ENCODE measurements around the gene SLC29A1. TPM values are rescaled to one million over a fixed set of nuclear protein-coding genes. Genes with fewer than 3 reads are reported as not detected.

Gene SLC29A1
- total and polyA plus RNA-seq, 2 donors (not counting 3 experiments of a cell fraction or from before 2014, with no cell fraction given): 202 to 539 TPM

GRCh38 chr6:44265007-44265721 is 41.8 kb downstream of the SLC29A1 start, which contains the start of gene NFKBIE:
TSS of gene NFKBIE (minus strand) at chr6:44265551. CDS start at chr6:44265346, 205 bp downstream.
- Histone ChIP-seq H2AFZ (ENCODE audit: low read depth, low read length) (peak within 1 kb of the TSS; percentile 55), H3K4me3 (replicated peaks in 1 of 3; ENCODE audit: insufficient read depth in 1 of 3, low read depth in 1 of 3, low read length in 3 of 3) (peak within 1 kb of the TSS; percentile 37 to 78 (median 63)), H4K20me1 (replicated peaks; ENCODE audit: control insufficient read depth, extremely low read depth, insufficient read depth, low read length) (no peaks in the 10 kb centered on the region), H3K27ac (ENCODE audit: insufficient read depth, low read depth, low read length) (peak within 1 kb of the TSS; percentile 76), H3K36me3 (ENCODE audit: control insufficient read depth in 2 of 2, extremely low read depth in 1 of 2, insufficient read depth in 2 of 2, low read length in 2 of 2) (peaks cover 3 to 6% of the 10 kb centered on the region in 2 experiments), H3K9me3 (replicated peaks; ENCODE audit: control insufficient read depth, insufficient read depth, low read length) (no peaks in the 10 kb centered on the region), H3K27me3 (ENCODE audit: control insufficient read depth in 2 of 2, insufficient read depth in 2 of 2, low read length in 2 of 2) (peaks cover 11 to 19% of the 10 kb centered on the region in 2 experiments), H3K4me1 (ENCODE audit: control insufficient read depth, extremely low read depth, insufficient read depth, low read length) (peaks cover 36% of the 10 kb centered on the region), H3K9ac (replicated peaks; ENCODE audit: extremely low read depth, insufficient read depth, low read length) (peak within 1 kb of the TSS; percentile 68), H3K4me2 (ENCODE audit: insufficient read depth, low read length) (peak within 1 kb of the TSS; percentile 88), H3K79me2 (ENCODE audit: control insufficient read depth, insufficient read depth, low read length) (peaks cover 26% of the 10 kb centered on the region), H3K9me1 (replicated peaks; ENCODE audit: control insufficient read depth, extremely low read depth, insufficient read depth, low read length) (no peaks in the 10 kb centered on the region)
- intact Hi-C loops (cut with micrococcal nuclease) (loop anchor here (1.0 to 2.0 kb wide), 2 partner anchors 28 to 122 kb away; partner anchors contain the start of gene CDC5L), dilution Hi-C loops (cut with MboI; ENCODE audit: extremely low pct_ligation_motif_present, low sequenced_read_pairs) (no loop called here)
- POLR2A ChIA-PET: interaction anchor here (1.5 kb wide), 1 partner anchor 18 kb away, joined by 5 read pairs; the partner anchor contains the start of gene HSP90AB1
- CTCF ChIA-PET: interaction anchor here (0.8 to 6.2 kb wide), 7 partner anchors 18 to 169 kb away, joined by 4 to 154 read pairs (median 4); partner anchors contain the start of gene HSP90AB1
- BruUV-seq (replicated peaks): TSS peak; percentile 61
- no peak for TF ChIP-seq MYC (IDR thresholded peaks at IDR 0.05; ENCODE audit: low read depth, low read length)
- no peak for TF ChIP-seq FOS (IDR thresholded peaks at IDR 0.05; ENCODE audit: borderline replicate concordance, insufficient read depth, low read length)
- TF ChIP-seq JUN (IDR thresholded peaks at IDR 0.05; ENCODE audit: borderline replicate concordance, insufficient read depth, insufficient read length, low read depth): no peak
- peak; percentile 95 for TF ChIP-seq POLR2AphosphoS5 (IDR thresholded peaks at IDR 0.05; ENCODE audit: insufficient read depth, low read depth, low read length)
- TF ChIP-seq, protein P1, sequence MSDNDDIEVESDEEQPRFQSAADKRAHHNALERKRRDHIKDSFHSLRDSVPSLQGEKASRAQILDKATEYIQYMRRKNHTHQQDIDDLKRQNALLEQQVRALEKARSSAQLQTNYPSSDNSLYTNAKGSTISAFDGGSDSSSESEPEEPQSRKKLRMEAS (IDR thresholded peaks at IDR 0.05; ENCODE audit: insufficient read depth, insufficient read length): peak; percentile 29
- TF ChIP-seq EZH2 (IDR thresholded peaks at IDR 0.05; ENCODE audit: borderline replicate concordance, low read depth, low read length, severe bottlenecking): no peak
- TF ChIP-seq POLR2A (IDR thresholded peaks at IDR 0.05; ENCODE audit: low read depth, low read length): peak; percentile 92
- no peak for TF ChIP-seq GATA2 (IDR thresholded peaks at IDR 0.05; ENCODE audit: insufficient read depth, insufficient read length, low read depth, low read length)
- TF ChIP-seq, protein P2, sequence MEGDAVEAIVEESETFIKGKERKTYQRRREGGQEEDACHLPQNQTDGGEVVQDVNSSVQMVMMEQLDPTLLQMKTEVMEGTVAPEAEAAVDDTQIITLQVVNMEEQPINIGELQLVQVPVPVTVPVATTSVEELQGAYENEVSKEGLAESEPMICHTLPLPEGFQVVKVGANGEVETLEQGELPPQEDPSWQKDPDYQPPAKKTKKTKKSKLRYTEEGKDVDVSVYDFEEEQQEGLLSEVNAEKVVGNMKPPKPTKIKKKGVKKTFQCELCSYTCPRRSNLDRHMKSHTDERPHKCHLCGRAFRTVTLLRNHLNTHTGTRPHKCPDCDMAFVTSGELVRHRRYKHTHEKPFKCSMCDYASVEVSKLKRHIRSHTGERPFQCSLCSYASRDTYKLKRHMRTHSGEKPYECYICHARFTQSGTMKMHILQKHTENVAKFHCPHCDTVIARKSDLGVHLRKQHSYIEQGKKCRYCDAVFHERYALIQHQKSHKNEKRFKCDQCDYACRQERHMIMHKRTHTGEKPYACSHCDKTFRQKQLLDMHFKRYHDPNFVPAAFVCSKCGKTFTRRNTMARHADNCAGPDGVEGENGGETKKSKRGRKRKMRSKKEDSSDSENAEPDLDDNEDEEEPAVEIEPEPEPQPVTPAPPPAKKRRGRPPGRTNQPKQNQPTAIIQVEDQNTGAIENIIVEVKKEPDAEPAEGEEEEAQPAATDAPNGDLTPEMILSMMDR (IDR thresholded peaks at IDR 0.05; ENCODE audit: extremely low read depth in 1 of 2, insufficient read depth in 1 of 2, low read depth in 1 of 2, low read length in 2 of 2): peak; percentile 26 to 46
- FAIRE-seq: peak; percentile 85
- DNase-seq (ENCODE audit: low read depth, low spot score): peak; percentile 92
